Liver (tissue), 9 donors: ENCODE data around the gene OSER1. TPM values are rescaled to one million over a fixed set of nuclear protein-coding genes. Genes with fewer than 3 reads are reported as not detected.

Experiments
- DNase-seq: peaks from one replicate; pipeline ENCODE4 v3.0.0-alpha.2; 2017; ENCODE audit warnings: low spot score
- H3K27ac ChIP-seq, 2 donors: one replicate each; pipeline ENCODE4 v1.7.0; 2013; ENCODE audit warnings: inconsistent platforms in 2 of 2, low read length in 2 of 2, control low read depth in 1 of 2, low read depth in 1 of 2, mild to moderate bottlenecking in 1 of 2
- H3K27me3 ChIP-seq, 4 donors: one replicate each; pipeline versions ENCODE4 v1.6.1 to v1.7.0; 2013; ENCODE audit warnings: low read length in 3 of 4, inconsistent platforms in 1 of 4, mild to moderate bottlenecking in 1 of 4, moderate library complexity in 1 of 4; ENCODE audit not compliant: control insufficient read depth in 4 of 4, insufficient read depth in 4 of 4
- H3K36me3 ChIP-seq, 4 donors: one replicate each; pipeline versions ENCODE4 v1.6.1 to v1.7.0; 2013; ENCODE audit warnings: low read length in 3 of 4, mild to moderate bottlenecking in 3 of 4, low read depth in 1 of 4, moderate library complexity in 1 of 4; ENCODE audit not compliant: control insufficient read depth in 4 of 4, insufficient read depth in 3 of 4
- H3K4me1 ChIP-seq, 4 donors: one replicate each; pipeline versions ENCODE4 v1.6.1 to v1.7.0; 2013; ENCODE audit warnings: low read length in 3 of 4, mild to moderate bottlenecking in 3 of 4, moderate library complexity in 1 of 4; ENCODE audit not compliant: control insufficient read depth in 4 of 4, insufficient read depth in 4 of 4
- H3K4me3 ChIP-seq, 3 donors: one replicate each; pipeline versions ENCODE4 v1.6.1 to v1.7.0; 2013; ENCODE audit warnings: low read length in 3 of 3, control low read depth in 1 of 3, low read depth in 1 of 3, mild to moderate bottlenecking in 1 of 3
- H3K9ac ChIP-seq, 2 donors: one replicate each; pipeline ENCODE4 v1.7.0; 2013; ENCODE audit warnings: low read length in 2 of 2, mild to moderate bottlenecking in 2 of 2, moderate library complexity in 2 of 2, control low read depth in 1 of 2, low read depth in 1 of 2
- H3K9me3 ChIP-seq, 4 donors: one replicate each; pipeline versions ENCODE4 v1.6.1 to v1.7.0; 2013; ENCODE audit warnings: low read length in 3 of 4; ENCODE audit not compliant: control insufficient read depth in 4 of 4
- ATF3 ChIP-seq: IDR thresholded peaks from 2 replicates; pipeline ENCODE4 v1.6.1; 2016; ENCODE audit warnings: antibody characterized with exemption
- EGR1 ChIP-seq, 2 donors: IDR thresholded peaks; 2 replicates each; pipeline ENCODE4 v1.6.1; 2016 to 2018; ENCODE audit warnings: antibody characterized with exemption in 2 of 2, low read depth in 2 of 2
- FOXA2 ChIP-seq: IDR thresholded peaks from 2 replicates; pipeline ENCODE4 v1.6.1; 2016; ENCODE audit warnings: antibody characterized with exemption
- GABPA ChIP-seq, 2 donors: IDR thresholded peaks in 1 of 2; conservative IDR thresholded peaks in 1 of 2; 2 replicates each; pipeline ENCODE4 v1.6.1; 2016; ENCODE audit warnings: antibody characterized with exemption in 2 of 2, mild to moderate bottlenecking in 1 of 2, moderate library complexity in 1 of 2
- HNF4A ChIP-seq, 2 donors: conservative IDR thresholded peaks; 2 replicates each; pipeline ENCODE4 v1.6.1; 2016; ENCODE audit warnings: antibody characterized with exemption in 2 of 2, mild to moderate bottlenecking in 2 of 2
- HNF4G ChIP-seq: IDR thresholded peaks from 2 replicates; pipeline ENCODE4 v1.6.1; 2016; ENCODE audit warnings: antibody characterized with exemption
- JUND ChIP-seq, 2 donors: IDR thresholded peaks; 2 replicates each; pipeline ENCODE4 v1.6.1; 2016; ENCODE audit warnings: antibody characterized with exemption in 2 of 2
- NR2F2 ChIP-seq: IDR thresholded peaks from 2 replicates; pipeline ENCODE4 v1.6.1; 2016; ENCODE audit warnings: antibody characterized with exemption
- RAD21 ChIP-seq, 2 donors: IDR thresholded peaks; 2 replicates each; pipeline ENCODE4 v1.6.1; 2016; ENCODE audit warnings: antibody characterized with exemption in 2 of 2, mild to moderate bottlenecking in 2 of 2
- REST ChIP-seq: IDR thresholded peaks from 2 replicates; pipeline ENCODE4 v1.6.1; 2016; ENCODE audit warnings: antibody characterized with exemption, mild to moderate bottlenecking
- RXRA ChIP-seq, 2 donors: IDR thresholded peaks; 2 replicates each; pipeline ENCODE4 v1.6.1; 2017 to 2018; ENCODE audit warnings: antibody characterized with exemption in 2 of 2, mild to moderate bottlenecking in 1 of 2
- SP1 ChIP-seq: IDR thresholded peaks from 2 replicates; pipeline ENCODE4 v1.6.1; 2018; ENCODE audit warnings: antibody characterized with exemption, mild to moderate bottlenecking
- TAF1 ChIP-seq: conservative IDR thresholded peaks from 2 replicates; pipeline ENCODE4 v1.6.1; 2016; ENCODE audit warnings: antibody characterized with exemption, mild to moderate bottlenecking
- YY1 ChIP-seq: IDR thresholded peaks from 2 replicates; pipeline ENCODE4 v1.6.1; 2016; ENCODE audit warnings: antibody characterized with exemption, mild to moderate bottlenecking
- ZBTB33 ChIP-seq: IDR thresholded peaks from 2 replicates; pipeline ENCODE4 v1.6.1; 2016; ENCODE audit warnings: antibody characterized with exemption
- WGBS: extraction: QIAGEN DNeasy Blood & Tissue Kit; methylation state at CpG from one replicate; pipeline ENCODE4 v1.1.7; 2013; 5-methylcytosine and 5-hydroxymethylcytosine counted together
- polyA plus RNA-seq, 2 donors: library from polyadenylated mRNA; stranded (reverse) in 1 of 2; unstranded in 1 of 2; fragments of 200-250 nt in 1 of 2; fragments of >200 nt in 1 of 2; fragmentation: Nextera tagmentation in 1 of 2; extraction: Ambion mirVana in 1 of 2; gene quantifications; one replicate each; pipeline versions ENCODE4 v1.2.1 to v1.2.3, GENCODE V29; 2013 to 2015
- total RNA-seq, 2 donors: library from RNA; depleted of rRNA; stranded (reverse); fragments of >200 nt; gene quantifications; one replicate each; pipeline ENCODE4 v1.2.3, GENCODE V29; 2014
- donor health status: healthy.
- donor health status: healthy.
- donor health status: healthy.
- donor health status: healthy.
- donor health status: healthy.

Gene OSER1
- total and polyA plus RNA-seq, 4 donors = 12.6 to 20.2 (median 14.6) TPM

- 67% methylated on average over 14 of the region's 14 CpGs for WGBS
- H3K4me1 ChIP-seq = no peaks in the 10 kb centered on the region
- H3K27ac ChIP-seq = no peak overlapping the region
- no peak for DNase-seq
- H3K9me3 ChIP-seq = no peaks in the 10 kb centered on the region
- H3K27me3 ChIP-seq = peaks cover 0 to 6% (median 2%) of the 10 kb centered on the region in 4 donors
- H3K4me3 ChIP-seq = no peak overlapping the region
- TF ChIP-seq EGR1 (IDR thresholded peaks at IDR 0.05; ENCODE audit: low read depth in 2 of 2) = no peak
- TF ChIP-seq YY1 = no peak
- TF ChIP-seq ATF3 = no peak
- TF ChIP-seq JUND (IDR thresholded peaks at IDR 0.05) = no peak
- no peak for TF ChIP-seq REST
- TF ChIP-seq RAD21 (IDR thresholded peaks at IDR 0.05) = no peak
- TF ChIP-seq SP1 = no peak
- no peak for TF ChIP-seq ZBTB33
- TF ChIP-seq HNF4A (conservative IDR thresholded peaks at IDR 0.05) = no peak
- TF ChIP-seq FOXA2 = no peak
- no peak for TF ChIP-seq GABPA (IDR thresholded peaks at IDR 0.05 in 1 of 2, conservative IDR thresholded peaks at IDR 0.05 in 1 of 2)
- TF ChIP-seq NR2F2 = no peak
- no peak for TF ChIP-seq RXRA (IDR thresholded peaks at IDR 0.05)
- no peak overlapping the region for H3K9ac ChIP-seq
- H3K36me3 ChIP-seq = no peaks in the 10 kb centered on the region
These were observed 33.6 kb downstream of the OSER1 start for GRCh38 chr20:44176833-44177534.

DNA sequence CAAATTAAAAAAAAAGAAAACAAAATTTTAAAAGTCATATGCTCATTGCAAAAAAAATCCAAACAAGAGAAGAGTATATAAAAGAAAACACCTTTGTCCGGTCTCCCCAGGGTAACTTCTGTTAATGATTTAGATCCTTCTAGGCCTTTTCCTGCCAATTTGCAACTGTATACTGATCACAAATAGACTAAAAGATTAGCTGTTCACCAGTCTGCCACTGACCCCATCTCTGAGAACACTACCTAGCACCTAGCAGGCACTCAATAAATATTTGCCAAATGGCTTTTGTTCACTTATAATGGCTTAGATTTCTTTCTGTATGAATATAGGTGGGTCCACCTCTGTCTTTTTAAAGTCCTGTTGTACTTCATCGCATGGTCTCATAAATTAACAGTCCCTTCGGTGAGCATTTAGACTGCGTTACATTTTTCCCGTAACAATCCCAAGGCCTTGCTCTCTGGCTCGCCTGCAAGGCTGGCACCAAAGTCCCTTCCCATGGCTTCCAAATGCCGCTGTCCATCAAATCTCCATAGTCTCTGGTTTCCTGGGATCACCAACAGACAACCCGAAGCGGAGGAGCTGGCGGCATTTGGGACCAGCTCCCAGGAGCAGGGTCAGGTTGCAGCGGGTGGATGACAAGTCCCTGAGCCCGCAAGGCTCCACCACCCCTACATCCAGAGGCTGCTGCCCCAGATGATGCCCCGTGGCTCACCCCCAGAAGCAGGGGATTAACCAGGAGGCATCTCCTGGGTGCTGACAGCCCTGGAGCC, 35.4 kb downstream of the OSER1 start:
- H3K9me3 ChIP-seq = no peaks in the 10 kb centered on the region
- no peak overlapping the region for H3K4me3 ChIP-seq
- H3K9ac ChIP-seq = no peak overlapping the region
- DNase-seq = no peak
- H3K27ac ChIP-seq = no peak overlapping the region
- no peaks in the 10 kb centered on the region for H3K4me1 ChIP-seq
- peaks cover 0 to 3% (median 1%) of the 10 kb centered on the region in 4 donors for H3K27me3 ChIP-seq
- 93% methylated on average over 13 of the region's 13 CpGs for WGBS
- H3K36me3 ChIP-seq = no peaks in the 10 kb centered on the region
- TF ChIP-seq ATF3 = no peak
- no peak for TF ChIP-seq GABPA (IDR thresholded peaks at IDR 0.05 in 1 of 2, conservative IDR thresholded peaks at IDR 0.05 in 1 of 2)
- TF ChIP-seq ZBTB33 = no peak
- no peak for TF ChIP-seq RAD21 (IDR thresholded peaks at IDR 0.05)
- no peak for TF ChIP-seq FOXA2
- TF ChIP-seq RXRA (IDR thresholded peaks at IDR 0.05) = no peak
- TF ChIP-seq REST = no peak
- TF ChIP-seq EGR1 (IDR thresholded peaks at IDR 0.05; ENCODE audit: low read depth in 2 of 2) = no peak
- TF ChIP-seq YY1 = no peak
- TF ChIP-seq SP1 = no peak
- TF ChIP-seq HNF4G = no peak
- TF ChIP-seq TAF1 = no peak
